ENCODE measurements around the gene PRKCH. TPM values are rescaled to one million over a fixed set of nuclear protein-coding genes. Genes with fewer than 3 reads are reported as not detected.

The PRKCH gene
- total and polyA plus RNA-seq, 2 of the 13 experiments (the other 11 are each of a cell fraction or from before 2014, with no cell fraction given): 0.48 to 1.3 TPM

DNA sequence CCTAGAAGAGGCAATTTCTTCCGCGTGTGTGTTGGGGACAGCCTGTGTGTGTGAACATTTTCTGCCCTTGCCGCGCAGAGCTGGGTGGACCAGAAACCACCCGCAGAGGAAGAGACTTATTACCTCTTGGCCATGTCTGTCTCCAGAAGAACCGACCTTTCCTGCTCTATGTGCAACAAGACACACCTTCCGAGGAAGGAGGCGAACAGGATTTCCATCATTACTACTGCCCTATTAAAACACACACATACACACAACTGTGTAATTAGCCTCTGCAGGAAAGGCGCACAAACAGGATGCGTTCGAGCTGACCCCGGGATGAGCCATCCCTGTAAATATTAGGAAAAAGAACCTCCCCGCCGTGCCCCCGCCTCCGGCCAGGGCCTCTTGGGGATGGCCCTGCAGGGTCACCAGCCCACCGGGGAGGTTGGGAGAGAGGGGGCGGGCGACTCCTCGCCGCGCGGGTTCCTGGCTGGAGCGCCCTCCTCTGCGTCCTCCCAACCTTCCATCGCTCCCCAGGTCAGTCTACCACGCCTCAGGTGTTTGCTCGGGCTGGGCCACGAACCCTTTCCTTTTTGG is 484 bp upstream of the PRKCH start:
- peak; percentile 35; the same call in 2 of the 3 replicates for ATAC-seq
- intact Hi-C loops (cut with micrococcal nuclease; ENCODE audit: unreplicated experiment) (no loop called here), in situ Hi-C loops (cut with HindIII; ENCODE audit: extremely low pct_ligation_motif_present, low pct_unique_long_range_greater_than_20kb) (no loop called here)
- peak overlapping the region; percentile 71 for H3K4me2 ChIP-seq (ENCODE audit: low read depth, low read length)
- ChIA-PET POLR2A (no interaction called here), CTCF (ENCODE audit: low intra/inter-chr PET ratio, low total read pairs) (no interaction called here)
- H3K9me3 ChIP-seq (ENCODE audit: low read length): no peaks in the 10 kb centered on the region
- no peaks in the 10 kb centered on the region for H3K79me2 ChIP-seq (ENCODE audit: insufficient read depth, low read length)
- H2AFZ ChIP-seq (ENCODE audit: low read length): no peak overlapping the region
- H3K27ac ChIP-seq (ENCODE audit: extremely low read length, insufficient read depth, low read length): no peak overlapping the region
- 56% methylated on average over 26 of the region's 29 CpGs for WGBS (ENCODE audit: low lambda C conversion rate)
- TF ChIP-seq HCFC1 (IDR thresholded peaks at IDR 0.05; ENCODE audit: low read depth, low read length) (no peak), ZNF883 (CRISPR knock-in tag; IDR thresholded peaks at IDR 0.05; ENCODE audit: not compliant biosample characterization) (no peak), SRSF1 (optimal IDR thresholded peaks at IDR 0.05; ENCODE audit: low read depth, low read length) (no peak), MATR3 (CRISPR knock-in tag; IDR thresholded peaks at IDR 0.05) (no peak), ZSCAN31 (CRISPR knock-in tag; IDR thresholded peaks at IDR 0.05; ENCODE audit: low read depth) (no peak), SP4 (CRISPR knock-in tag; IDR thresholded peaks at IDR 0.05) (no peak), ATM (IDR thresholded peaks at IDR 0.05; ENCODE audit: borderline replicate concordance) (no peak), FOXO1 (CRISPR knock-in tag; IDR thresholded peaks at IDR 0.05) (no peak), SP1 (IDR thresholded peaks at IDR 0.05) (no peak), SP1 (CRISPR knock-in tag; IDR thresholded peaks at IDR 0.05) (no peak), ZNF558 (CRISPR knock-in tag; IDR thresholded peaks at IDR 0.05; ENCODE audit: borderline replicate concordance) (no peak), RFX1 (IDR thresholded peaks at IDR 0.05) (no peak)
- TF ChIP-seq, protein P1, sequence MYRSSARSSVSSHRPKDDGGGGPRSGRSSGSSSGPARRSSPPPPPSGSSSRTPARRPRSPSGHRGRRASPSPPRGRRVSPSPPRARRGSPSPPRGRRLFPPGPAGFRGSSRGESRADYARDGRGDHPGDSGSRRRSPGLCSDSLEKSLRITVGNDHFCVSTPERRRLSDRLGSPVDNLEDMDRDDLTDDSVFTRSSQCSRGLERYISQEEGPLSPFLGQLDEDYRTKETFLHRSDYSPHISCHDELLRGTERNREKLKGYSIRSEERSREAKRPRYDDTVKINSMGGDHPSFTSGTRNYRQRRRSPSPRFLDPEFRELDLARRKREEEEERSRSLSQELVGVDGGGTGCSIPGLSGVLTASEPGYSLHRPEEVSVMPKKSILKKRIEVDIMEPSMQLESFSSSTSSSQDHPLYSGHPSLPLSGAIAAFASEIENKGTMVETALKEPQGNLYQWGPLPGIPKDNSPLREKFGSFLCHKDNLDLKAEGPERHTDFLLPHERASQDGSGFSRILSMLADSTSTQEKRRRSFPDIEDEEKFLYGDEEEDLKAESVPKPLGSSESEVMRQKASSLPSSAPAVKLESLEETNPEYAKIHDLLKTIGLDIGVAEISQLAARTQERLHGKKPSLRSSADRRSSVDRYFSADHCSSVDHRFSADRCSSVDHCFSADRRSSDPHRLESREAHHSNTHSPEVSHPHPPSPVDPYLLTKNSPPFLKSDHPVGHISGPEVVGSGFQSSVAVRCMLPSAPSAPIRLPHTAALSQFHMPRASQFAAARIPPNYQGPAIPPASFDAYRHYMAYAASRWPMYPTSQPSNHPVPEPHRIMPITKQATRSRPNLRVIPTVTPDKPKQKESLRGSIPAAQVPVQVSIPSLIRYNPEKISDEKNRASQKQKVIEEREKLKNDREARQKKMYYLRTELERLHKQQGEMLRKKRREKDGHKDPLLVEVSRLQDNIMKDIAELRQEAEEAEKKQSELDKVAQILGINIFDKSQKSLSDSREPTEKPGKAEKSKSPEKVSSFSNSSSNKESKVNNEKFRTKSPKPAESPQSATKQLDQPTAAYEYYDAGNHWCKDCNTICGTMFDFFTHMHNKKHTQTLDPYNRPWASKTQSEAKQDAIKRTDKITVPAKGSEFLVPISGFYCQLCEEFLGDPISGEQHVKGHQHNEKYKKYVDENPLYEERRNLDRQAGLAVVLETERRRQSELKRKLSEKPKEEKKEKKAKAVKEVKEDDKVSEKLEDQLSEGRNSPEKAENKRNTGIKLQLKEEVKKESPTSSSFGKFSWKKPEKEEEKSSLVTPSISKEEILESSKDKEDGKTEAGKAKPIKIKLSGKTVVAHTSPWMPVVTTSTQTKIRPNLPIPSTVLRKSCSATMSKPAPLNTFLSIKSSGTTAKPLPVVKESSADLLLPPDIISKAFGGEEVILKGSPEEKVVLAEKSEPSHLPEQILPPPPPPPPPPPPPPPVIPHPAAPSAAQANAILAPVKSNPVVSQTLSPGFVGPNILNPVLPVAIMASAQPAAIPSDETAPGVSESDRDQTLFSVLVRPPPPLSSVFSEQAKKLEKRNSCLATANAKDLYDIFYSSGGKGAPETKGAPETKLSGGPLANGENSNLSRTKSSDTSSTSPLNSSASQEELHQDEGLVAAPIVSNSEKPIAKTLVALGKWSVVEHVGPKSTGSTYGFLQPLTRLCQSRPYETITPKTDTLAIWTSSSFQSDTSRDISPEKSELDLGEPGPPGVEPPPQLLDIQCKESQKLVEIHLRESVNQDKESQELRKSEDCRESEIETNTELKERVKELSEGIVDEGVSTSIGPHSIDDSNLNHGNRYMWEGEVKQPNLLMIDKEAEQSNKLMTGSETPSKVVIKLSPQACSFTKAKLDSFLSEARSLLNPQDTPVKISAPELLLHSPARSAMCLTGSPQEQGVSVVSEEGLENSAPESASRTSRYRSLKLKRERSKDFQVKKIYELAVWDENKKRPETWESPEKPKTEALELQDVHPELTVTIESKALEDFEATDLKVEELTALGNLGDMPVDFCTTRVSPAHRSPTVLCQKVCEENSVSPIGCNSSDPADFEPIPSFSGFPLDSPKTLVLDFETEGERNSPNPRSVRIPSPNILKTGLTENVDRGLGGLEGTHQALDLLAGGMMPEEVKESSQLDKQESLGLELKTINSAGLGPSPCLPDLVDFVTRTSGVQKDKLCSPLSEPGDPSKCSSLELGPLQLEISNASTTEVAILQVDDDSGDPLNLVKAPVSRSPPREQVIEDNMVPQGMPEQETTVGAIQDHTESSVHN (CRISPR knock-in tag; IDR thresholded peaks at IDR 0.05): no peak
- TF ChIP-seq, protein P2, sequence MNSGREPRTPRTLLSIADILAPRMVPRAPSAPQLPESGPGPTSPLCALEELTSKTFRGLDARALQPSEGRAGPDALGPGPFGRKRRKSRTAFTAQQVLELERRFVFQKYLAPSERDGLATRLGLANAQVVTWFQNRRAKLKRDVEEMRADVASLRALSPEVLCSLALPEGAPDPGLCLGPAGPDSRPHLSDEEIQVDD (CRISPR knock-in tag; IDR thresholded peaks at IDR 0.05; ENCODE audit: borderline replicate concordance): no peak
- TF ChIP-seq, protein P3, sequence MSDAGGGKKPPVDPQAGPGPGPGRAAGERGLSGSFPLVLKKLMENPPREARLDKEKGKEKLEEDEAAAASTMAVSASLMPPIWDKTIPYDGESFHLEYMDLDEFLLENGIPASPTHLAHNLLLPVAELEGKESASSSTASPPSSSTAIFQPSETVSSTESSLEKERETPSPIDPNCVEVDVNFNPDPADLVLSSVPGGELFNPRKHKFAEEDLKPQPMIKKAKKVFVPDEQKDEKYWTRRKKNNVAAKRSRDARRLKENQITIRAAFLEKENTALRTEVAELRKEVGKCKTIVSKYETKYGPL (CRISPR knock-in tag; IDR thresholded peaks at IDR 0.05): no peak
- H3K9ac ChIP-seq (ENCODE audit: insufficient read depth, low read depth, low read length): 0 out of 2 replicates have a peak overlapping the region, but pooled peaks have one; percentile 8
- DNase-seq (ENCODE audit: low spot score): no peak
- no peak for FAIRE-seq
- no peaks in the 10 kb centered on the region for H3K4me1 ChIP-seq (ENCODE audit: insufficient read depth, low read length)
- H3K27me3 ChIP-seq (ENCODE audit: control insufficient read depth in 1 of 2, insufficient read depth in 2 of 2, low read length in 2 of 2): peaks cover 0 to 17% of the 10 kb centered on the region in 2 experiments; a peak in 2 of 5 replicates
- no TSS peak for BruUV-seq (replicated peaks)
- H3K36me3 ChIP-seq (replicated peaks in 1 of 2; ENCODE audit: control insufficient read depth in 1 of 2, insufficient read depth in 2 of 2, low read length in 2 of 2): no peaks in the 10 kb centered on the region
- H4K20me1 ChIP-seq (ENCODE audit: insufficient read depth, low read length): no peaks in the 10 kb centered on the region
- peak overlapping the region; percentile 40 to 69 (median 50); a peak in 4 of 6 replicates for H3K4me3 ChIP-seq (replicated peaks in 1 of 3; ENCODE audit: insufficient read depth in 1 of 3, low read depth in 2 of 3, low read length in 3 of 3)
